ENCODE results near the gene GNG12.

Gene GNG12

DNA sequence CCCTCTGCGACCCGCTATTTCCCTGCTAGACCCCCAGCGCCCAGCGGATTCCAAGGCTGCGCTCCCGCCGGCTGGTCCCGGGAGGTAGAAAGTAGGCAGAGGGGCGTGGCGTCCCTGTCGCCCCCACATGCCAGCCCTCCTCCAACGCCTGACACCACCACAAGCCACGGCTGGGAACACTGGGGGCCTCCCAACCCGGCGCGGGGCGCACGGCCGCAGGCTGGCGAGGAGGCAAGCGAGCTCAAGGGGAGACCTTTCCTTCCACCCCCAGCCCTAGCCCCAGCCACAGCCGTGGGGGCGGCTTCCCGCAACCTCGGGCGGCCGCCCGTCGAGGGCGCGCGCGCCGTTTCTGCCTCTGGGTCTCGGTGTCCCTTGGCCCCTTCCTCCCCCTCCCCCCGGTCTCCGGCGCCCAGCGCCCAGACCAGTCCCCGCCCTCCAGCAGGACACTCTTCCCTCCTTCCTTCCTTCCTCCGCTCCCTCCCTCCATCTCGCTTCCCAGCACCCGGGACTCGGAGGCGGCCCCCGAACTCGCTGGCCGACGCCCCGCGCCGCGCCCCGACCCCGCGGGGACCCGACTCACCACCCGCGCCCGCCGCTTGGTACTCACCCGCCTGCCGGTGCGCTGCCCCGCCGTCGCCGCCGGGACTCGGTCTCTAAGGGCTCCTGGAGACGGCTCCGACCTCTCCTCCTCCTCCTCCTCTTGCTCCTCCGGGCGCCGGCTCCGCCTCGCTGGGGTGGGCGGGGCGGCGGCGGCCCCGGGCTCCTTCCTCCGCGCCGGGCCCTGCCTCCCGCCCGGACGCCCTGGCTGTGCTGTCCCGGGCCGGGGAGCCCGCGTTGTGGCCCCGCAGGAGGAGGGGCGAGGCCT is at the start of gene GNG12:
Gene GNG12, minus strand, starts transcription at position 731 of the 865 bp plus-strand sequence. CDS start 125,781 bp downstream, outside the sequence.
- peak in 1 of 2 experiments; percentile 39 for DNase-seq

DNA sequence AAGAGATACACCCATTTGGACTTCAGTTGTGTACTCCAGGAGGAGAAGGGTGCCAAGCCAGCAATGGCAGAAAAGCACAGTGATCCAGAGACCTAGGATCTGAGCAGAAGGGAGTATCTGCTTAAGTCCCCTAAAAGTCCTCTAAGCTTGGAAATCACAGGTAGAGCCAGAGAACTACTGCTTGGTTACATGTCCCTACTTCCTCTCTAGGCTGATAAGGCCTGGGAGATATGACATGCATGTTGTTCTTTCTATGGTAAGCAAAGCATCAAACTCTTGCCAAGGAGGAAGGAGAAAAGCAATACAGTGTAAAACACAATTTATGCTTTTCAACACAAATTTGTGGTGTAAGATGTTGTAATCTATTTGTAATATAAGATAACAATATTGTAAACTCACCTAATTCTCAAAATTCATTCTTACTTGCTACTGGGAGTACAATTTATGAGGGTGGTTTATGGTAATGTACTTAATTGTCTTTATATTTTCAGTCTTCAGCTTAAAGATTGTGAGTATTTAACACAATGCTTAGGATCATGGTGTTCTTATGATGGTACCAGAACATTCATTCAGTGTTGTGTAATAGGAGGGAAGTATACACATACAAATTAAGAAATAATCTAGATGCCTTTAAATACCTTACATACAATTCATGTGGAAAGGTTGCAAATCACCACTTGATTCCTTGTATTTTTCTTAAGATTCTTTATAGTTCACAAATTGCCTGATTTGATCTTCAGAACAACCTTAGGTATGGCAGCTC is 49.1 kb upstream of the GNG12 start:
- no peak for DNase-seq

DNA sequence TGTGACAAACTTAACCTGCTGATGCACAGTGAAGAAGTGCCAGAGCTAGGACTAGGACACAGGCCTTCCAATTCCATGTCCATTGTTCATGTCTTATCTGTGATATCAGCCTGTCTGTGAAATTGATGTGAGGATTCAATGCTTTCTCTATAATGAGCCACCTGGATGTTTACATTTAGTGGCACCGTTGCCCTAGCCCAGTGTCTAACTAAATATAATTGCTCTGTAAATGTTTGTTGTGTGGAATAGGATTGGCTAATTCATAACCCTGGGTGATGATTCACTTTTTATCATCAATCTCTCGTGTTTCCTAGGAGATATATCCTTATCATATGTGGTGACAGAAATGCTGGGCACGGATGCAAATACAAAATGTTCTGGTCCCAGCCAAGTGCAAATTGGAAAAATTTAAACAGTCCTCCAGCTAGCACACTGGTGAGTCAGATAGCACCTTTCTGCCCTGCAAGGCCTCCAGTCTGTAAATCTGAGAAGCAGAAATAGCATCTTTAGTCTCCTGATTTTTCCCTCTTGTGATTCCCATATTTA is 46.9 kb upstream of the GNG12 start:
- DNase-seq, result peak; percentile 33 to 66

DNA sequence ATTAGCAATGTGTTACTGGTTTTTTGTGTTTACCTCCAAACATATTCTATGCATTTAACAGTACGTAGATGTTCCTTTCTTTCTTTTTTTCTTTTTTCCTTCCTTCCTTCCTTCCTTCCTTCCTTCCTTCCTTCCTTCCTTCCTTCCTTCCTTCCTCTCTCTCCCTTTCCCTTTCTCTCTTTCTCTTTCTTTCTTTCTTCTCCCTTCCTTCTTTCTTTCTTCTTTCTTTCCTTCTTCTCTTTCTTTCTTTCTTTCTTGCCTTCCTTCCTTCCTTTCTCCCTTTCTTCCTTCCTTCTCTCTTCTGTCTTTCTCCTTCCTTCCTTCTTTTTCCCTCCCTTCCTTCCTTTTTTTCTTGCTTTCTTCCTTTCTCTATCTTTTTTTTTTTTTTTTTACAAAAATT is 46.2 kb upstream of the GNG12 start:
- DNase-seq, result no peak

DNA sequence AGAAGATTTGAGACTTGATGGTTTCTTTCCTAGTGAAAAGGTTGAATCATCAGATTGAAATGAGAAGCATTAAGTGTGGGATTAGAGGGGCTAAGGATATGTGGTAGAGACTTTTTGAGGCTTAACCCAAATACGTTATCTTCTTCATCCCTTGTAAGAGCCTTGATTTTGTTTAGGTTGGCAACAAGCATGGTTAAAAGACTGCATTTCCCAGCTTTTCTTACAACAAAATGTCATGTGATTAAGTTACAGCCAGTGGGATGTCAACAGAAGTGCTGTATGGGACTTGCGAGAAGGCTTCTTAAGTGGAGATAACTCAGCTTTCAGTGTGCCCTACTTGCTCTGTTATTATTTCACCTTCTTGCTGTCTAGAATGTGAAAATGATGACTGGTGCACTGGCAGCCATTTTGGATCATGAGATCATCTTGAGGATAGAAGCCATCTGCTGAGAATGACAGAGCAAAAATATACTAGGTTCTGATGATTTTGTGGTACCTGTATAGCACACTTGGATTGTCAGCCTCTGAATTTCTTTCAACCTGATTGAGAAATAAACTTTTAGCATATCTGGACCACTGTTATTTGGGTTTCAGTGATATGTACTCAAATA is 41.3 kb upstream of the GNG12 start:
- DNase-seq, result no peak

DNA sequence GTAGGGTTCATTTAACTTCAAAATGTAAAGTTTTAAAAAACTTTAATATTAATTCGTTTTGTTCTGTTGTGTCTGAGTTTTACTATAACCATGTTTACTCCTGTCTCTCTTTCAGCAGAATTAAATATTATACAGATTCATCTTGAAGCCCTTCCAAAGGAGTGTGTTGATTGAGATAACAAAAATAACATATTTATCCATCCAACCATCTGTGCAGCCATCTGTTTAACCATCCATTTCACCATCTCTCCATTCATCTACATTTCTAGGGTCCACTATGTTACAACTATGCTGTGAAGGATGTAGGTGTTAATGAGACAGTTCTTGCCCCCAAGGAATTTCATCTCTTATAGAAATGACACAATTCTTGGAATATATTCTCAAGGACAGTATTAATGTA is 36.0 kb upstream of the GNG12 start:
- peak; percentile 57 to 76 for DNase-seq

DNA sequence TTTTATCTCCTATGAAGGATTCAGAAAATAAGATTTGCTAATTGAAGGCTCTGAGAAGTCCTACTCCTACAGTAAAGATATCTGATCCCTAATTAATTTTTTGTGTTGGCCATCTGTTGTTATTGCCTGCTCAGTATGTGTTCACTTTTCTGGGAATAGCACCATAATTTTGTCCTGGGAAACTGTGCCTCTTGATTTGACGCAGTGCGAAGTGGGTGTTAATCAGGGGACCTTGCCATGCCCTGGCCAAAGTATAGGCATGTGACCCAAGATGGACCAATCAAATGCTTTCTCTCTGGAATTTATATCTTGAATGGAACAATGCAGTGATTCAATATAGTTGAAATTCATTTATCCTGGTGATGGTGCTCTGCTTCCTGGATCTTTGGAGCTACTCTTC is 30.4 kb upstream of the GNG12 start:
- peak; percentile 63 to 78 for DNase-seq

DNA sequence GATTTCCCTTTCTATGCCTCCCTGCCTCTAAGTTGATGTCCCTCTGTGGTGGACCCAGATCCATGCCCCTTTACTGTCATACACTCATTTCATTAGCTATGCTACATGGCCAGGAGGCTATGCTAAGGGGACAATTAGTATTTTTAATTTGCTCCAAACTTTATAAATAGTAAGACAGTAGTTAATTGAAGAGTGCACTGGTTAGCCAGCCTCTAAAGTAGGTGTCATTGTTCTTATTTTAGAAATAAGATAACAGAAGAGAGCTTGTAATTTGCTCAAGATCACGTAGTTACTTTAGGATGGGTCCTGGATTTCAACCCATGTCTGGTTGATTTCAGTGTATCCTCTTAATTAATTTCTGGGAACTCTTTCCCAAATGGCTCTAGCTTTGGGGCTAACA is 29.4 kb upstream of the GNG12 start:
- DNase-seq, result no peak

DNA sequence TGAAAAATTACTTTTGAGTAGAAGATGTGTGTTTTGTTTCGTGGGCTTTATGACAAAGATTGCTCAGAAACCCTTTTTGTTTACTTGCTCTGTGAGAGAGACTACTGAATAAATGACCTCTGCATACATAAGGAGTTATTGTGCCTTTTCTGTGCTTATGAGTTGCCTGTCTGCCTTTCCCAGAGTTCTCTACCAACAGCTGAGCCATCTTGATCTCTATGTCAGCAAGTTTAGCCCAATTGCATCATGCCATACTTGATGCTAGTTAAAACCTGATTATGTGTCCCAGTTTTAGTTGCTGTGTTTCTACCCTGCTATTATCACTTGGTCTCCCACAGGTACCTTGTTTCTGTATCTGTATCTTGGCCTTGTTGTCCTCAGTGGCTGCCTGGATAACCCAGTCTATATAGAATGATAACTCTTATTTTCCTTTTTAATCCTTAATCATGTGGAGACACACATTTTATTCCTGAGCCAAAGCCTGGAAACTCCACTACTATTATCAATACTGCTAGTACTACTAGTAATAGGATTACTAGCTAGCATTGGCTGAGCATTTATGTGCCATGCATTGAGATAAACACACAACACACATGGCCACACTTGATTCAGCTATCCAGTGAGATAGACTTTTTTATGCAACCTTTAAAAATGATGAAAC is 28.7 kb upstream of the GNG12 start:
- no peak for DNase-seq

DNA sequence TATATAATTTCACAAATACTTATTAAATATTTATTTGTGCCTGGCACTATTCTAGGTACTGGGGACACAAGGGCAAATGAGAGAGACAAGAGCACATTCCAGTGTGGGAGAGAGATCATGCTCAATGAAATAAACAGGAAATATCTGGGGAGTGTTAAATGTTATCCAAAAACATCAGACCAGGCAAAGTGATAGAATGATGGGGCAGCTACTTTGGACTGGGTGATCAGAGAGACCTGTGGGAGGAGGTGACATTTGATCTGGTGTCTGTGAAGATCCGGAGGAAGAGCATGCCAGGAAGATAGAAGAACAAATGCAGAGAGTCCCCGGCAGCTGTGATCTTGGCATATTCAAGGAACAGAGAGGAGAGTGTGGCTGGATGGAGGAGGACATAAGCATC is 27.5 kb upstream of the GNG12 start:
- no peak for DNase-seq

DNA sequence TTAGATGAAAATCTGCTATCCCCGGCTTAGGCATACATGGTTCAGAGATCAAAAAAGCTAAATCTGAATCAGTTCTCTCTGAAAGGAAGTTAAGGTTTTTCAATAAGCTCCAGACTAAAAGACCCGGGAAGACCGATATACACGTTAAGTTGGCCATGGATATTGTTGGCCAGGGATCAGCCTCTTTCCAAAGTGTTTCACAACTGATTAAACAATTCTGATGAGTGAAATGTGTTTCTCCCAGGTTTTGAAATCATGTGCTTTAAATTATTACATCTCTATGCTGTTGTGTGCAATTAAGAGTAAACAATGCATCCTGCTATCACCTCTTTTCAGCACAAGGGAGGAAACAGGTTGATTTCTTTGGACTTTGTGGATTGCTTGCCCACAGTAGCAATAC is 23.7 kb upstream of the GNG12 start:
- no peak for DNase-seq

DNA sequence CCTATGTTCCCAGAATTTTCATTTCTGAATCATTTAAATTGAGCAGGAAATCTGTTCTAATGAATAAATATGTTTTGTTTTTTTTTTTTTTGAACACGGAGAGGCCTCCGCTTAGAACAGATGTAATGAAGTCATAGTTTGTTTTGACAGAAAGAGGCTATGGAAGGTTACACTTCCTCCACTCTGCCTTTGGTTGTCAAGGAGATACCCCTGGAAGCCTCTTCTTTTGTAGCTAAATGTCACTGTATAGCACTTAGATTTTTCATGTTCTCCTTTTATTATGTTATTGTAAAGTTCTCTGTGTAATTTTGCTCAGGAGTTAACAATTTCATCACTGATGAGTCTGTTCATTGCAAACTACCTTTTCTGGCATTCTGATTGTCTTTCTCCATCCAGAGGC is 22.7 kb upstream of the GNG12 start:
- DNase-seq, result no peak

DNA sequence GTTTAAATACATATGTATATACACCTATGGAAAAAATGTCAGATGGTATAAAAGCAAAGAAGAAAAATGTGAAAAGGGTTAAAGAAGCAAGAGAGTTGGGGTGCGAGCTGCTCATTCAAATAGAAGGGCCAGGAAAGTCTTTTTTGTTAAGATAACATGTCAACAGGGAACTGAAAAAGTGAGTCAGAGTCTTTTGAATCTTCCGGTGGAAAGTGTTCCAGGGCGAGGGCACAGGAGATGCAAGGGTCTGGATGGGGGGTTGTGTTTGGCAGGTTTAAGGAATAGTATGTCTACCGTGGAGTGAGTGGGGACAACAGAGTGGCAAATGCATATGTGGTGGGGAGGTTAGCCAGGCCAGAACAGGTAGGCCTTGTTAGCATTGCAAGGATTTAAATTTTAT is 22.2 kb upstream of the GNG12 start:
- DNase-seq, result no peak

DNA sequence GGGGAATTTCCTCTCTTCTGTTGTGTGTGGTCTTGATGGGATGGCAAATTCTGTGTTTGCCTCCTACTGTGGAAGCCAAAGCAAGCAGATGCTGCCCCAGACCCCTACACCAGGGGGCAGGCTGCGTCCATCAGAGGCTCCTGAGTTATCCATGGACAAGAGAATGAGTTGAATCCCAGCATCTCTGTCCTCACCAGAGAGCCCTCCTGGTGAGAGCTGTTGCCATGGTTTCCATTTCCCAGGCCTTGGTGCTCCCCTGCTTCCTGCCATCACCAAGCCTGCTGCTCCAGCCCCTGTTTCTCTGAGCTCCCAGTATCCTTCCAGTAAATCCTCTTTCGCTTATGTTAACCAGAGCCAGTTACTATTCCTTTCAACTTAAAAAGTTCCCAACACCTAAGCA is 20.4 kb upstream of the GNG12 start:
- peak; percentile 74 to 89 for DNase-seq

DNA sequence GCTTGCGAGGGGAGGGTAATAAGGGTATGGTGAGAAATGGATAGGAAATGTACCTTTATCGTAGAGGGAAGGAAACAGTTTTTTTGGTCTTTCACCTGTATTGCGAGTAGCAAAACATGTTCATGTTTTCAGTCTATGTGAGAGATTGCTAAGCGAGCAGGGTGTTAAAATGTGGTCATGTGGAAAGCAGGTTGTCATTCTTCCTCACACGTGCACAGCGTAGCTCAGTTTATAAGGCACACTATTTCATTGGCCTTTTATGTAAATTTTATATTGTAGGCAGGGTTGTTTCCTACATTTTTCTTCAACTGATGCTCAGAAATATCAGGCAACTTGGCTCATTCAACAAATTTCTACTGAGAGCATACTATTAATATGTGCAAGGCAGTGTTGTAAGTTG is 18.5 kb upstream of the GNG12 start:
- DNase-seq, result no peak

DNA sequence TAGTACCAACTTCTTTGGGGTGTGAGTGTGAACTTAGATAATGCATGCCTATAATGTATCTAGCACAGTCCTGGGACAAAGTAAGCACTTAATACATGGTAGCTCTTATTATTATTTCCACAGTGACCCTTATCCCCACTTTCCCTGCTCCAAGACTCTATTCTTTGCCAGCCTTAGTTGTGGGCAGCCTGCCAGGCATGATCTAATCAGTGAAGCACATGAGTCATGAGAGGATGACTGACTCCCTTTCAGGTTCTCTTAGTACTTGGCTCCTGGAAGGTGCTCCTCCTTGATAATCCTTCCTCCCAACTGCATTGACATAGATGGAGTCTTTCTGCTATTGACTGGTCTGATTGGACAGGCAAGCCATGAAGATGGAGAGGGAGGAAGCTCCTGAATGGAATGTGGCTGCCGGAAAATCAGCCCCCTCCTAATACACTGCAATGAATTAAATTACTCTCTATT is 17.4 kb upstream of the GNG12 start:
- DNase-seq, result peak; percentile 37 to 75

DNA sequence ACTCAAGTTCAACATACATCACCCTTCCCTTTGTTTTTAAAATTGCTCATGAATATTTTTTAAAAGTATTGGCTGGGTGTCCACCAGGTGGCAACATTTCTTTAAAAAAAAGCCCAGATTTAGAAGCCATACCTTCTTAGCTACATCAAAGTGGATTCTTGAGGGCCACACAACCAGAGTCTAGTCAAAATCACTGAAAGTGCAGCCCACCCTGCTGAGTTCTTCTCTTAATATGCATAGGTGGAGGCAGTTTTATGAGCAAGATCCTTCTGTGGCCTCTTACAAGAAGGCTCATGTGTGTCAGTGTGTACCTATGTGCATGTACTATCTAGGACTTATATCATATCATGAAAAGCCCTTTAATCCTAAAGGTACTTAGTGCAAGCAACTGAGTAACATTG is 16.9 kb upstream of the GNG12 start:
- DNase-seq, result peak in 1 of 2 experiments; percentile 68

DNA sequence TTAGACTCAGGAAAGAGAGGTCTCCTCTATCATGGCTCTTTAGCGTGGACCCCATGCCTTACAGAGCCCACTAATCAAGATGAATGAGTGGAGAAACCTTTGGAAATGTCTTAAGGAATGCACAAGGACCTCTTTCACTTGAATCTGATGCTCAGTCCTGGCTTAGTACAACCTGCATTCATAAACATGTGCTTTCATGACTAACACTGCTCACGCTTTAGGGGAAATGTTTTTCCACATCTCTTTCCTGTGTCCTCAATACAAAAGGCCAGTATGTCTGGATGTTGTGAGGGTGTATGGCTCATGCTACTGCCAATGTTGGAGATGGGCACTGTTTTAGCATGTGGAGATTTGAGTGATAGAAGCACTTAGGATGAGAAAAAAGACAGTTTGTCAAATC is 14.2 kb upstream of the GNG12 start:
- no peak for DNase-seq

DNA sequence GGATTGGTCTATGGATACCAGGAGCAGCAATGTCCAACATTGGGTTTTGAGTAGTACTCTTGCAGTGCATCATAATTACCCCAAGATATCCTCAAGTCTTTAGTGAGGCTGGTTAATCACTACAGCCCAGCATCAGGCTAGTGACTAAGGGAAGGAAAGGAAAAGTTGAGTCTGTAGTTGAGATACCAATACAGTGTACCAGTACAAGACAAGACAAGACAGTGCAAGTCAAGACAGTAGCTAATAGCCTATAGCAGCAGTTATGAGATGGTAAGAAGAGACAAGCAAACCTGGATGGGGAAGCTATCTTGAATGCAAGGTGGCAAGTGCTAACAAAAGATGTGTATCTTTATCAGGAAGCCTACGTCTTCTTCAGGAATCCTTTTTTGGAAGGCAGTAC is 13.3 kb upstream of the GNG12 start:
- DNase-seq, result no peak

DNA sequence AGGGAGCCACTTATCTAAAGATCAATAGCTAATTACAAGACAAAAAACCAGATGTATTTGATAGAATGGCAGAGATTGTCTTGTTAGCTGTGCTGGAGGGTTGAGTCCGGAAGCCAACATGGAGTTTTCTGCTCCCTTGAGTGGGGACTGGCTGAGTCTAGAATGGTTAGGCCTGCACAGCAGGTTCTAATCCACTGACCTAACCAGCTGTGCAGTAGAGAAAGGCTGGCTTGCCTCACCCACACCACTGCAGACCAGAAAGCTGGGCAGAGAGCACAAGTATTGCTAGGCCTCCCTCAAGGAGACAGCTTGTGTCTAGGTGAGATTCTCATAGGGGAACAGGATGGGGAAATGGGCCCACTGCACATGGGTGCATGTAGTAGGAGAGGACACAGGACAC is 11.7 kb upstream of the GNG12 start:
- DNase-seq, result no peak

DNA sequence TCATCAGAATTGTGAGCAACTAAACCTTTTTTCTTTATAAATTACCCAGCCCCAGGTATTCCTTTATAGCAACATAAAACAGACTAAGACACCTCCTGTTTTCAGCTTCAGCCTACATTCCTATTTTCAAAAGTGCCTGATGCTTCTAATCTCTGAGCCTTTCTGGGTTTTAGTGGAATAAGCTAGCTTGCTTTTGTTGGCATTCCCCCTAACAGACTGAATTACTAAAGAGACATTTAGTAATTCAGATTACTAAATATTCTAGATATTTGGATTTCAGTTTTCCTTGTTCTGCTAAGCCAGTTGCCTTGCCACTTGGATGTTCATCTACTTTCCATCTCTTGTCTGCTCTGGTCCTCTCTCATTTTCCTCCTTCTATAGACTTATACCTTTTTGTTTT is 10.5 kb upstream of the GNG12 start:
- DNase-seq, result no peak

DNA sequence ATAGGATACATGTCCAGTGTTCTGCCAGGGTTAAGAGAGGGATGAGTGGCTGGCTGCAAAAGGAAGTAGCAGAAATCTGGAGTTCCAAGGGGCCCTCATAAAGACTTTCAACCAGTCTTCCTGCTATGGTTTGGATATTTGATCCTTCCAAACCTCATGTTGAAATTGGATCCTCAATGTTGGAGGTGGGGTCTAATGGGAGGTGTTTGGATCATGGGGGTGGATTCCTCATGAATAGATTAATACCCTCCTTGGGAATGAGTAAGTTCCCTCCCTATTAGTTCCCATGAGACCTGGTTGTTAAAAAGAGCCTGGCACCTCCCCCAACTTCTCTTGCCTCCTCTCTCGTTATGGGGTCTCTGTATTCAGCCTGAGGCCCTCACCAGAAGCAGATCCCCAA is 10.1 kb upstream of the GNG12 start:
- no peak for DNase-seq

DNA sequence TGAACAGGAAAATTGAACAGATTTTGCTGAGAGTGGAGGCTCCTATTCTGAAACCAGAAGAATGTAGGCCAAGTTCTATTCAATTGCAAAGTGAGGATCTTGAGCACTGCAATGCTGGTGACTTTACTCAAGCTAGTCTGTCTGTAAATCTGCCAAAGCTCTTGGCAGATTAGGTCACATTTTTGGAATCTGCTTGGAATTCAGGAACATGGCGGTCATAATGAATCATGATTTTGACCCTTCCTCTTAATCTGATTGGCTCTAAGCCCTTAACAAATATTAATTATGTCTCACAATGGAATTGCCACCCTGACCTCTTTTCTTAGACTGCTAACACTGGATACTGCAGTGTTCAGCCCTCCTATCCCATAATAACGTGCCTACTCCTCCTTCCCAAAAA is 7.2 kb upstream of the GNG12 start:
- DNase-seq, result peak in 1 of 2 experiments; percentile 75
